Progenitor cell of endocrine pancreas (in vitro differentiated cells): ENCODE results near the gene ADH6. TPM values are rescaled to one million over a fixed set of nuclear protein-coding genes. Genes with fewer than 3 reads are reported as not detected.

Experiments used
- DNase-seq: peaks from one replicate; pipeline ENCODE4 v3.0.0; 2021; ENCODE audit warnings: low spot score; ENCODE audit not compliant: unreplicated experiment
- H3K27ac Mint-ChIP-seq: 2 replicates; pipeline ENCODE4 v1.8.0; 2021; ENCODE audit warnings: mild to moderate bottlenecking, moderate library complexity, mixed read lengths
- H3K27me3 Mint-ChIP-seq: 2 replicates; pipeline ENCODE4 v1.8.0; 2021; ENCODE audit warnings: mixed read lengths
- H3K36me3 Mint-ChIP-seq: 2 replicates; pipeline ENCODE4 v1.8.0; 2022; ENCODE audit warnings: mixed read lengths; ENCODE audit not compliant: insufficient read depth
- H3K4me1 Mint-ChIP-seq: 2 replicates; pipeline ENCODE4 v1.8.0; 2021; ENCODE audit warnings: low read depth, mixed read lengths
- H3K4me3 Mint-ChIP-seq: 2 replicates; pipeline ENCODE4 v1.8.0; 2021; ENCODE audit warnings: low read depth, mild to moderate bottlenecking, moderate library complexity, mixed read lengths
- H3K9me3 Mint-ChIP-seq: 2 replicates; pipeline ENCODE4 v1.8.0; 2021; ENCODE audit warnings: low read depth, mixed read lengths
- total RNA-seq: library from RNA; stranded (reverse); gene quantifications from 2 replicates; pipeline ENCODE4 v1.2.1, GENCODE V29; 2021
- TF ChIP-seq, protein P1 (sequence below): fragments of 200-600 bp; sonication (generic); IDR thresholded peaks from one replicate; pipeline ENCODE4 v1.5.0; 2021; ENCODE audit warnings: antibody characterized with exemption, mild to moderate bottlenecking; ENCODE audit not compliant: unreplicated experiment

ADH6 gene
- total RNA-seq, 1 donor from 2014 or later, result 1.9 TPM

DNA sequence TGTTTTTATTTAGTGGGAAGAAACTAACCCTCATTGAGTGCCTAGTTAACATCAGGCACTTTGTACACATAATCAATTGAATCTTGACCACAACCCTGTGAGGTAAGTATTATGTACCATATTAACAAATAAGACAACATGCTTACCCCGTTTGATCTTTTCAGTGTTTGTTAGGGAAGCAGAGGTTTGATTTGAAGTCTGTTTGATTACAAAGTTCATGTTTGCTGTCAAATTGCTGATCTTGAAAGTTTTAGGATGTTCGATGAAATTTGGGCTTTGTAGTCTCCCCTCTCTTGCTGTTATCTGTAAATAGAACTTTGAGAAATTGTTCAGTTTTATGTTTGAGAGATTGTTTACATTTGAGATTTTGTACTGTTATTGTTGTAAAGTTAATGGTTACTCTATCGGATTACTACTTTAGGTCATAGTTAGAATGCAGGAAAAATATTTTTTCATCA, 61.5 kb downstream of the ADH6 start:
- peaks cover 14% of the 10 kb centered on the region for H3K9me3 Mint-ChIP-seq
- H3K36me3 Mint-ChIP-seq, result peaks cover 10% of the 10 kb centered on the region
- H3K27ac Mint-ChIP-seq, result peak overlapping the region; percentile 82
- H3K4me3 Mint-ChIP-seq, result no peak overlapping the region
- H3K27me3 Mint-ChIP-seq, result no peaks in the 10 kb centered on the region
- H3K4me1 Mint-ChIP-seq, result peaks cover 20% of the 10 kb centered on the region
- DNase-seq, result no peak
- TF ChIP-seq, protein P1, sequence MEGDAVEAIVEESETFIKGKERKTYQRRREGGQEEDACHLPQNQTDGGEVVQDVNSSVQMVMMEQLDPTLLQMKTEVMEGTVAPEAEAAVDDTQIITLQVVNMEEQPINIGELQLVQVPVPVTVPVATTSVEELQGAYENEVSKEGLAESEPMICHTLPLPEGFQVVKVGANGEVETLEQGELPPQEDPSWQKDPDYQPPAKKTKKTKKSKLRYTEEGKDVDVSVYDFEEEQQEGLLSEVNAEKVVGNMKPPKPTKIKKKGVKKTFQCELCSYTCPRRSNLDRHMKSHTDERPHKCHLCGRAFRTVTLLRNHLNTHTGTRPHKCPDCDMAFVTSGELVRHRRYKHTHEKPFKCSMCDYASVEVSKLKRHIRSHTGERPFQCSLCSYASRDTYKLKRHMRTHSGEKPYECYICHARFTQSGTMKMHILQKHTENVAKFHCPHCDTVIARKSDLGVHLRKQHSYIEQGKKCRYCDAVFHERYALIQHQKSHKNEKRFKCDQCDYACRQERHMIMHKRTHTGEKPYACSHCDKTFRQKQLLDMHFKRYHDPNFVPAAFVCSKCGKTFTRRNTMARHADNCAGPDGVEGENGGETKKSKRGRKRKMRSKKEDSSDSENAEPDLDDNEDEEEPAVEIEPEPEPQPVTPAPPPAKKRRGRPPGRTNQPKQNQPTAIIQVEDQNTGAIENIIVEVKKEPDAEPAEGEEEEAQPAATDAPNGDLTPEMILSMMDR, result no peak

DNA sequence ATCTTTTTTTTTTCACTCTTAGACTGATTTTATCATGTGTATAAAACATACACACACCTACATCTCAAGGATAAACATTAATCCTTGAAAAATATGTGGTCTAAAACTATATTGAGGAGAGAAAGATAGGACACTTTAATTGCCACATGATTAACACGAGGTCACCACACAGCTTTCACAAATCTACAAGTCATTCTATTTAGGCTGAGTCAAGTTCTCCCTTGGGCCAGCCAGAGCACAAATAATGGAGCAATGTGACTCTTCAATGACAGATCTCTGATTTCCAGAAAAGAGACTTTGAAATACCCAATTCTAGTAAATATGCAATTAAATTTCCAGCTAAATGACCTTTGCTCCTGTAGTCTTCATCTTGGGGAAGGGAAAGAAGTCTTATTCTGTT, 62.1 kb downstream of the ADH6 start:
- Mint-ChIP-seq H3K27ac (peak overlapping the region; percentile 82), H3K36me3 (peaks cover 10% of the 10 kb centered on the region), H3K4me3 (no peak overlapping the region), H3K4me1 (peaks cover 20% of the 10 kb centered on the region), H3K9me3 (peaks cover 14% of the 10 kb centered on the region), H3K27me3 (no peaks in the 10 kb centered on the region)
- TF ChIP-seq, protein P1, result no peak
- no peak for DNase-seq

DNA sequence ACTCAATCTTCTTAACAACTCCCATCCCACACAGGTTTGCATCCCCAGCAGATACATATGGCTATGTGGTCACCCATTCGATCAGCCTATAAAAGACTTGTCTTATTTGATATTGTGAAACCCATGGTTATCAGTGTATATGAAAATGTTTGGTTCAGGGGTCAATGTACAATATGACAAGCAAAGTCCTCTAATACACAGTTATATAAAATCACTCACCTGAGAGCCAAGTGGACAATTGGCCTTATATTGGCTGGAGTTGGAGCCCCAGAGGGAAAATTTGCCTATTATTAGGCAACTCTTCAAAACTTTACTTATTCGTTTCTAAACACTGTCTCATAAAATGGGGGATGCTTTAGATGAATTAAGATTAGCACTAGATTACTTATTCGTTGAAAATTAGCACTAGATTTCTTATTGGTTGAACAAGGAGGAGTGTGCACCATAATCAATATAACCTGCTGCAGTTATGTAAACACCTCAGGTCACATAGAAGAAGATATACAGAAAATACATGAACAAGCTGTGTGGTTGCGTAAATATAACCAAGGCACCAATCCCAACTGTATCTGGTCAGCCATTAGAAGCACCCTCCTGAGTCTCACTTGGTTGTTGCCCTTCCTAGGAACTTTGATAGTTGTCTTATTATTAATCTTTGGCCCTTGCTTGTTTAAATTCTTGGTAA, 64.2 kb downstream of the ADH6 start:
- Mint-ChIP-seq H3K4me1 (peaks cover 18% of the 10 kb centered on the region), H3K9me3 (peaks cover 27% of the 10 kb centered on the region), H3K27me3 (no peaks in the 10 kb centered on the region), H3K27ac (no peak overlapping the region), H3K4me3 (no peak overlapping the region), H3K36me3 (peaks cover 17% of the 10 kb centered on the region)
- TF ChIP-seq, protein P1, result no peak
- DNase-seq, result no peak

Other genes with a start within 250 kb of the ADH6 start
- gene METAP1, start 223.5 kb downstream of the ADH6 start, total RNA-seq, result 49.1 and 51.3 TPM in 2 replicates
- gene ADH5, start 130.5 kb downstream of the ADH6 start, total RNA-seq, result 211 and 213 TPM in 2 replicates
- gene ADH4, start 74.9 kb downstream of the ADH6 start, total RNA-seq, result not detected in 2 replicates
- gene ADH1A, start 71.7 kb upstream of the ADH6 start, total RNA-seq, result 5.6 TPM in 2 replicates
- 0.29 and 0.53 TPM in 2 replicates for gene ADH1B, start 102.2 kb upstream of the ADH6 start, total RNA-seq
- gene ADH1C, start 133.5 kb upstream of the ADH6 start, total RNA-seq, result 3.3 and 4.6 TPM in 2 replicates
- gene ADH7, start 216.1 kb upstream of the ADH6 start, total RNA-seq, result not detected in 2 replicates